OCI-LY3 (cell line): ENCODE measurements around the gene FAM117B.
"Not testable (repeated sequence)": the region's sequence is repeated elsewhere in the genome, so short reads cannot be mapped to it uniquely, and the experiment has no call there.

Source experiments
- H2AFZ ChIP-seq: fragments of 200-600, 300-600 bp; shearing (Covaris generic); 2 replicates; pipeline ENCODE4 v1.6.0; 2014; ENCODE audit warnings: antibody characterized with exemption, low read depth, low read length
- H3K27ac ChIP-seq: fragments of 200-600, 300-600 bp; sonication (generic); 2 replicates; pipeline ENCODE4 v1.5.1; 2014; ENCODE audit warnings: mild to moderate bottlenecking, low read length, moderate library complexity, mixed read lengths
- H3K27me3 ChIP-seq: fragments of 200-600, 300-600 bp; sonication (generic); 2 replicates; pipeline ENCODE4 v1.6.1; 2014; ENCODE audit warnings: low read depth, low read length, mixed read lengths
- H3K36me3 ChIP-seq: fragments of 200-600, 300-600 bp; sonication (generic); replicated peaks from 2 replicates; pipeline ENCODE3; 2014; ENCODE audit warnings: low read depth, low read length, mixed read lengths
- H3K4me1 ChIP-seq: fragments of 300-600, 200-600 bp; sonication (generic); 2 replicates; pipeline ENCODE4 v1.6.1; 2014; ENCODE audit warnings: low read length, mixed read lengths
- H3K4me2 ChIP-seq: fragments of 200-600, 300-600 bp; sonication (generic); 2 replicates; pipeline ENCODE4 v1.6.1; 2014; ENCODE audit warnings: low read length, mixed read lengths
- H3K4me3 ChIP-seq: fragments of 300-600, 200-600 bp; sonication (generic); 2 replicates; pipeline ENCODE4 v1.5.1; 2014; ENCODE audit warnings: antibody characterized with exemption, mild to moderate bottlenecking, low read length, moderate library complexity
- H3K79me2 ChIP-seq: fragments of 300-600, 200-600 bp; shearing (Covaris generic); 2 replicates; pipeline ENCODE4 v1.6.1; 2014; ENCODE audit warnings: mild to moderate bottlenecking, low read length, mixed read lengths
- H3K9ac ChIP-seq: fragments of 300-600, 200-600 bp; shearing (Covaris generic); 2 replicates; pipeline ENCODE4 v1.6.0; 2014; ENCODE audit warnings: mild to moderate bottlenecking, low read length, moderate library complexity
- H3K9me3 ChIP-seq: fragments of 200-600, 300-600 bp; shearing (Covaris generic); 2 replicates; pipeline ENCODE4 v1.6.1; 2014; ENCODE audit warnings: low read length, mixed read lengths; ENCODE audit not compliant: insufficient read depth
- H4K20me1 ChIP-seq: fragments of 200-600, 300-600 bp; sonication (generic); 2 replicates; pipeline ENCODE4 v1.6.1; 2016; ENCODE audit warnings: low read length, mixed read lengths; ENCODE audit not compliant: insufficient read depth
- CTCF ChIP-seq: fragments of 200-600, 300-600 bp; sonication (generic); IDR thresholded peaks from 2 replicates; pipeline ENCODE4 v1.5.1; 2014; ENCODE audit warnings: antibody characterized with exemption, low read length, low read depth
- EZH2phosphoT487 ChIP-seq: fragments of 200-600 bp; shearing (Covaris generic); IDR thresholded peaks from 2 replicates; pipeline ENCODE4 v1.6.1; 2018; ENCODE audit warnings: antibody characterized with exemption, mixed run types, low read depth

FAM117B gene

GRCh38 chr2:202790676-202791075 is 155.9 kb downstream of the FAM117B start:
- no peaks in the 10 kb centered on the region for H3K4me1 ChIP-seq
- H3K4me3 ChIP-seq = no peak overlapping the region
- H3K79me2 ChIP-seq = no peaks in the 10 kb centered on the region
- TF ChIP-seq EZH2phosphoT487 (no peak), CTCF (no peak)
- no peak overlapping the region for H3K27ac ChIP-seq
- no peak overlapping the region for H3K4me2 ChIP-seq
- H3K9me3 ChIP-seq = no peaks in the 10 kb centered on the region
- H4K20me1 ChIP-seq = no peaks in the 10 kb centered on the region
- no peaks in the 10 kb centered on the region for H3K27me3 ChIP-seq
- H3K36me3 ChIP-seq = peaks cover 19% of the 10 kb centered on the region
- H3K9ac ChIP-seq = no peak overlapping the region
- H2AFZ ChIP-seq = no peak overlapping the region

- no peak overlapping the region for H3K4me3 ChIP-seq
- peaks cover 7% of the 10 kb centered on the region for H3K36me3 ChIP-seq
- H3K27me3 ChIP-seq = no peaks in the 10 kb centered on the region
- no peak overlapping the region for H3K9ac ChIP-seq
- no peak for TF ChIP-seq EZH2phosphoT487
- TF ChIP-seq CTCF = no peak
- H3K79me2 ChIP-seq = no peaks in the 10 kb centered on the region
- H3K4me1 ChIP-seq = no peaks in the 10 kb centered on the region
- no peaks in the 10 kb centered on the region for H4K20me1 ChIP-seq
- no peak overlapping the region for H2AFZ ChIP-seq
- H3K4me2 ChIP-seq = no peak overlapping the region
- no peaks in the 10 kb centered on the region for H3K9me3 ChIP-seq
- H3K27ac ChIP-seq = no peak overlapping the region
Measured at GRCh38 chr2:202797944-202798343, 163.2 kb downstream of the FAM117B start.

DNA sequence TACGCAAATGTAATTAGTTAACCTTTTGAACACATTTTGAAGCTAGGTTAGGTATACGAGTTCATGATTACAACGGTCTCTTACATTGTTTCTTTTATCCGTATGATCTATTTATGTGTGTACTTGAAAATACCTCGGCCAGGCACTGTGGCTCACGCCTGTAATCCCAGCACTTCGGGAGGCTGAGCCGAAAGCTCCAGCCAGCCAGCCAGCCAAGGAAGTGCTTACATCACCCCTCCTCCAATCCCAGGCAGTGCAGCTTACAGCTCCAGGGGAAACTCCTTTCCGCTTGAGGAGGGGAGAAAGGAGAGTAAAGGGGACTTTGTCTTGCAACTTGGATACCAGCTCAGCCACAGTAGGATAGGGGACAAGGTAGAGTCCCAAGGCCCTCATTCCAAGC is 171.1 kb downstream of the FAM117B start:
- H3K79me2 ChIP-seq = not testable (repeated sequence)

DNA sequence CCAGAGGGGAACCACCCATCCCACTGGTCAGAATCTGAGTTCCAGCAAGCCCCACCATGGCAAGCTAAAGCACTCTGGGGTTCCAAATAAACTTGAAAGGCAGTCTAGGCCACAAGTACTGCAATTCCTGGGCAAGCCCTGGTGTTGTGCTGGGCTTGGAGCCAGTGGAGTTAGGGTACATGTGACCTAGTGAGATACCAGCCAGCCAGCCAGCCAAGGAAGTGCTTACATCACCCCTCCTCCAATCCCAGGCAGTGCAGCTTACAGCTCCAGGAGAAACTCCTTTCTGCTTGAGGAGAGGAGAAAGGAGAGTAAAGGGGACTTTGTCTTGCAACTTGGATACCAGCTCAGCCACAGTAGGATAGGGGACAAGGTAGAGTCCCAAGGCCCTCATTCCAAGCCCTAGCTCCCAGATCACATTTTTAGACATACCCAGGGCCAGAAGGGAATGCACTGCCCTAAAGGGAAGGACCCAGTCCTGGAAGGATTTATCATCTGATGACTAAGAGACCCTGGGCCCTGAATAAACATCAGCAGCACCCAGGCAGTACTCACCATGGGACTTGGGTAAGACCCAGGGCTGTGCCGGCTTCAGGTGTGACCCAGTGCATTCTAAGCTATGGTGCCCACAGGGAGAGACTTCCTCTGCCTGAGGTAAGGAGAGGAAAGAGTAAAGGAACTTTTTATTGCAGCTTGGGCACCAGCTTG is 172.8 kb downstream of the FAM117B start:
- not testable (repeated sequence) for H3K9ac ChIP-seq, H2AFZ ChIP-seq, H3K9me3 ChIP-seq, H4K20me1 ChIP-seq, H3K27ac ChIP-seq, H3K4me2 ChIP-seq, H3K79me2 ChIP-seq, H3K27me3 ChIP-seq, H3K4me1 ChIP-seq, H3K36me3 ChIP-seq, H3K4me3 ChIP-seq

More for the DNA sequence above, 171.1 kb downstream of the FAM117B start:
- H3K4me2 ChIP-seq, H2AFZ ChIP-seq, H3K4me1 ChIP-seq, H3K27me3 ChIP-seq, H3K4me3 ChIP-seq, H3K9me3 ChIP-seq, H3K36me3 ChIP-seq, H4K20me1 ChIP-seq, H3K27ac ChIP-seq, H3K9ac ChIP-seq: not testable (repeated sequence)

DNA sequence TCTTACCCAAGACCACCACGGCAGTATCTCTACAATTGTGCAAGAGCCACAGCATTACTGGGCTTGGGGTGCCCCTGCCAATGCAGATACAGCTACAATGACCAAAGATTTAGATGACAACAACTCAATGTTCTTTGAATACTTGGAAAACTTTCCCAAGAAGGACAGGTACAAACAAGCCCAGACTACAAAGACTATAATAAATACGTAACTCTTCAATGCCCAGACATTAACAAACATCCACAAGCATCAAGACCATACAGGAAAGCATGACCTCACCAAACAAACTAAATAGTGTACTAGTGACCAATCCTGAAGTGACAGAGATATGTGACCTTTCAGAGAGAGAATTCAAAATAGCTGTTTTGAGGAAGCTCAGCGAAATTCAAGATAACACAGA is 174.0 kb downstream of the FAM117B start:
- Histone ChIP-seq H3K9ac (no peak overlapping the region), H3K4me2 (no peak overlapping the region), H3K36me3 (no peaks in the 10 kb centered on the region), H3K9me3 (no peaks in the 10 kb centered on the region), H3K27ac (no peak overlapping the region), H3K27me3 (no peaks in the 10 kb centered on the region), H3K79me2 (no peaks in the 10 kb centered on the region), H4K20me1 (no peaks in the 10 kb centered on the region), H3K4me1 (no peaks in the 10 kb centered on the region), H2AFZ (no peak overlapping the region), H3K4me3 (no peak overlapping the region)
- TF ChIP-seq CTCF (no peak), EZH2phosphoT487 (no peak)
